H1 (cell line): Measurements from ENCODE around the gene CRKL. TPM values are rescaled to one million over a fixed set of nuclear protein-coding genes. Genes with fewer than 3 reads are reported as not detected.

Source experiments
- CTCF ChIA-PET: fragments of 300-600 bp; sonication (Branson Sonifier 250); formaldehyde crosslinking; loops from one replicate; lab custom pipeline; 2021; ENCODE audit not compliant: partially characterized antibody; lab: Charles Lee
- POLR2A ChIA-PET: fragments of 300-600 bp; sonication (Branson Sonifier 250); formaldehyde crosslinking; loops from one replicate; lab custom pipeline; 2021; ENCODE audit warnings: inconsistent platforms; ENCODE audit not compliant: partially characterized antibody; lab: Charles Lee
- DNase-seq, 2 experiments: peaks; one replicate each; pipeline versions ENCODE4 v3.0.0 to v3.0.0-alpha.2; 2010 to 2022; ENCODE audit warnings: low spot score in 2 of 2, low read depth in 1 of 2, mixed read lengths in 1 of 2
- FAIRE-seq: peaks from 2 replicates; lab custom pipeline; 2011; peaks lifted over from hg19 to GRCh38; lab: Jason Lieb, UNC
- H2AFZ ChIP-seq: 2 replicates; pipeline ENCODE4 v1.8.1; 2012; ENCODE audit warnings: low read length, inconsistent platforms
- H2AK5ac ChIP-seq: 2 replicates; pipeline ENCODE4 v1.6.1; 2013; ENCODE audit warnings: low read depth, low read length
- H2BK120ac ChIP-seq: replicated peaks from 2 replicates; pipeline ENCODE3; 2013; ENCODE audit warnings: low read depth, low read length, inconsistent platforms
- H2BK12ac ChIP-seq: 2 replicates; pipeline ENCODE4 v1.6.1; 2013; ENCODE audit warnings: low read depth, low read length
- H2BK15ac ChIP-seq: 2 replicates; pipeline ENCODE4 v1.6.1; 2013; ENCODE audit warnings: low read length
- H2BK20ac ChIP-seq: 2 replicates; pipeline ENCODE4 v1.6.1; 2013; ENCODE audit warnings: low read length
- H2BK5ac ChIP-seq: 2 replicates; pipeline ENCODE4 v1.6.1; 2013; ENCODE audit warnings: low read depth, low read length
- H3K14ac ChIP-seq: 2 replicates; pipeline ENCODE4 v1.6.1; 2013; ENCODE audit warnings: inconsistent platforms; ENCODE audit not compliant: insufficient read length
- H3K18ac ChIP-seq: 2 replicates; pipeline ENCODE4 v1.6.1; 2013; ENCODE audit warnings: low read length; ENCODE audit errors: extremely low read depth
- H3K23ac ChIP-seq: 2 replicates; pipeline ENCODE4 v1.6.1; 2013; ENCODE audit warnings: inconsistent platforms; ENCODE audit not compliant: insufficient read length
- H3K23me2 ChIP-seq: 2 replicates; pipeline ENCODE4 v1.6.1; 2013; ENCODE audit warnings: low read depth, low read length
- H3K27ac ChIP-seq: 2 replicates; pipeline ENCODE4 v1.6.1; 2011; ENCODE audit warnings: low read depth, low read length, inconsistent platforms
- H3K27me3 ChIP-seq, 4 experiments: replicated peaks in 1 of 4; 1 replicate in 1 of 4; 2 replicates in 3 of 4; pipeline versions ENCODE4 v1.6.1 to v1.8.1; 2011 to 2013; ENCODE audit warnings: low read length in 3 of 4, mild to moderate bottlenecking in 3 of 4, inconsistent platforms in 2 of 4, mixed read lengths in 2 of 4, moderate library complexity in 1 of 4; ENCODE audit not compliant: control insufficient read depth in 3 of 4, insufficient read depth in 3 of 4; ENCODE audit errors: extremely low read depth in 1 of 4
- H3K36me3 ChIP-seq, 4 experiments: 2 replicates each; pipeline versions ENCODE4 v1.6.1 to v1.8.1; 2011 to 2013; ENCODE audit warnings: mild to moderate bottlenecking in 4 of 4, low read length in 3 of 4, moderate library complexity in 2 of 4, control low read depth in 1 of 4, inconsistent platforms in 1 of 4; ENCODE audit not compliant: insufficient read depth in 4 of 4, control insufficient read depth in 2 of 4
- H3K4ac ChIP-seq: replicated peaks from 2 replicates; pipeline ENCODE3; 2013; ENCODE audit warnings: low read length, low read depth, mixed read lengths, inconsistent platforms; ENCODE audit not compliant: insufficient read length
- H3K4me1 ChIP-seq, 4 experiments: replicated peaks in 1 of 4; 1 replicate in 1 of 4; 2 replicates in 3 of 4; pipeline versions ENCODE4 v1.6.1 to v1.8.1; 2011 to 2013; ENCODE audit warnings: low read length in 3 of 4, inconsistent platforms in 2 of 4, mixed read lengths in 1 of 4; ENCODE audit not compliant: insufficient read depth in 4 of 4, control insufficient read depth in 3 of 4
- H3K4me2 ChIP-seq, 2 experiments: 2 replicates each; pipeline versions ENCODE4 v1.6.1 to v1.8.1; 2011 to 2013; ENCODE audit warnings: low read depth in 2 of 2, low read length in 2 of 2, control low read depth in 1 of 2, inconsistent platforms in 1 of 2, mild to moderate bottlenecking in 1 of 2; ENCODE audit not compliant: insufficient read depth in 1 of 2
- H3K4me3 ChIP-seq, 4 experiments: fragments of 200-600, 300-600 bp in 1 of 4; sonication (generic), shearing (Covaris generic), sonication (Bioruptor Twin) in 1 of 4; 2 replicates each; pipeline versions ENCODE4 v1.5.1 to v1.8.1; 2011 to 2016; ENCODE audit warnings: low read length in 4 of 4, low read depth in 3 of 4, control low read depth in 2 of 4, inconsistent platforms in 2 of 4, mild to moderate bottlenecking in 2 of 4, mixed read lengths in 1 of 4, moderate library complexity in 1 of 4; ENCODE audit not compliant: insufficient read depth in 2 of 4; ENCODE audit errors: extremely low read depth in 1 of 4
- H3K56ac ChIP-seq: replicated peaks from 2 replicates; pipeline ENCODE3; 2013; ENCODE audit warnings: low read depth, mild to moderate bottlenecking, mixed read lengths, low read length, inconsistent platforms; ENCODE audit not compliant: insufficient read length
- H3K79me1 ChIP-seq: 2 replicates; pipeline ENCODE4 v1.6.1; 2013; ENCODE audit warnings: low read depth, low read length, control low read depth
- H3K79me2 ChIP-seq, 2 experiments: 2 replicates each; pipeline versions ENCODE4 v1.6.1 to v1.8.1; 2012 to 2013; ENCODE audit warnings: low read length in 2 of 2, mild to moderate bottlenecking in 2 of 2, inconsistent platforms in 1 of 2; ENCODE audit not compliant: insufficient read depth in 2 of 2, control insufficient read depth in 1 of 2
- H3K9ac ChIP-seq, 4 experiments: replicated peaks in 1 of 4; 1 replicate in 1 of 4; 2 replicates in 3 of 4; pipeline versions ENCODE4 v1.6.1 to v1.8.1; 2011 to 2013; ENCODE audit warnings: low read depth in 3 of 4, low read length in 3 of 4, control low read depth in 2 of 4, mild to moderate bottlenecking in 2 of 4, moderate library complexity in 2 of 4, inconsistent platforms in 1 of 4; ENCODE audit errors: extremely low read depth in 1 of 4
- H3K9me3 ChIP-seq, 2 experiments: 2 replicates each; pipeline versions ENCODE4 v1.6.1 to v1.8.1; 2012 to 2013; ENCODE audit warnings: mild to moderate bottlenecking in 2 of 2, moderate library complexity in 2 of 2, control low read depth in 1 of 2, inconsistent platforms in 1 of 2, low read depth in 1 of 2, low read length in 1 of 2, mixed read lengths in 1 of 2; ENCODE audit not compliant: insufficient read depth in 2 of 2
- H4K20me1 ChIP-seq, 2 experiments: replicated peaks in 1 of 2; 2 replicates each; pipeline versions ENCODE3 to v1.8.1; 2011 to 2013; ENCODE audit warnings: inconsistent platforms in 2 of 2, low read length in 2 of 2, mild to moderate bottlenecking in 1 of 2; ENCODE audit not compliant: insufficient read depth in 2 of 2, control insufficient read depth in 1 of 2
- H4K5ac ChIP-seq: 2 replicates; pipeline ENCODE4 v1.6.1; 2013; ENCODE audit warnings: low read length, low read depth, mixed read lengths, inconsistent platforms; ENCODE audit not compliant: insufficient read length
- H4K8ac ChIP-seq: 2 replicates; pipeline ENCODE4 v1.8.0; 2013; ENCODE audit warnings: mild to moderate bottlenecking, moderate library complexity, low read length, inconsistent platforms; ENCODE audit not compliant: insufficient read depth; ENCODE audit errors: extremely low read depth
- H4K91ac ChIP-seq: replicated peaks from 2 replicates; pipeline ENCODE3; 2013; ENCODE audit warnings: low read length, mixed read lengths, inconsistent platforms; ENCODE audit not compliant: insufficient read length
- CHD1 ChIP-seq: IDR thresholded peaks from 2 replicates; pipeline ENCODE4 v1.6.1; 2012; ENCODE audit warnings: low read depth, low read length, improper control_type of control experiment
- EGR1 ChIP-seq: IDR thresholded peaks from 2 replicates; pipeline ENCODE4 v1.6.1; 2011; ENCODE audit warnings: low read depth, low read length, borderline replicate concordance
- FOSL1 ChIP-seq: IDR thresholded peaks from 2 replicates; pipeline ENCODE4 v1.6.1; 2011; ENCODE audit warnings: mild to moderate bottlenecking, low read depth, low read length, moderate library complexity; ENCODE audit not compliant: insufficient read depth
- POU5F1 ChIP-seq: IDR thresholded peaks from 2 replicates; pipeline ENCODE4 v1.6.1; 2011; ENCODE audit warnings: low read depth, mild to moderate bottlenecking, low read length, moderate library complexity
- RNF2 ChIP-seq: fragments of 200-900, 300-1000 bp; sonication (generic); IDR thresholded peaks from 2 replicates; pipeline ENCODE4 v1.7.1; 2016; ENCODE audit warnings: borderline replicate concordance, low read depth, mild to moderate bottlenecking, antibody characterized with exemption, low read length; ENCODE audit not compliant: poor library complexity, severe bottlenecking; ENCODE audit errors: missing control alignments
- TBP ChIP-seq: IDR thresholded peaks from 2 replicates; pipeline ENCODE4 v1.6.1; 2011; ENCODE audit warnings: low read depth, low read length, improper control_type of control experiment
- WGBS, 2 experiments: shearing (Covaris generic) in 1 of 2; methylation state at CpG; one replicate each; pipeline versions ENCODE4 v1.1.6 to v1.1.7; 2013 to 2015; ENCODE audit warnings: low lambda C conversion rate in 2 of 2, mixed read lengths in 2 of 2, inconsistent platforms in 1 of 2, low coverage in 1 of 2, missing lambda C conversion rate in 1 of 2; ENCODE audit not compliant: insufficient replicate concordance in 2 of 2, insufficient coverage in 1 of 2, insufficient read length in 1 of 2; ENCODE audit errors: extremely low coverage in 1 of 2, missing lambda C conversion rate in 1 of 2; 5-methylcytosine and 5-hydroxymethylcytosine counted together
- polyA plus RNA-seq, 7 experiments: library from polyadenylated mRNA; depleted of rRNA in 3 of 7; stranded (reverse) in 5 of 7; unstranded in 2 of 7; fragments of >200 nt in 5 of 7; fragments of 200-250 nt in 2 of 7; gene quantifications; 1 replicate in 5 of 7; 2 replicates in 1 of 7; 4 replicates in 1 of 7; pipeline versions ENCODE4 v1.2.1 to v1.2.3, GENCODE V29; 2011 to 2013; ENCODE audit warnings: missing spikeins in 2 of 7, mixed read lengths in 2 of 7
- total RNA-seq: library from RNA; stranded (reverse); fragmentation: NEBNext Ultra II Directional; extraction: Animal tissue kit (Norgen Biotek cat#: 25700); gene quantifications from 2 replicates; pipeline ENCODE4 v1.2.1, GENCODE V29; 2021

The CRKL gene
- total and polyA plus RNA-seq, 2 of the 8 experiments (the other 6 are each of a cell fraction or from before 2014, with no cell fraction given): 34.5 to 94.5 TPM

GRCh38 chr22:20881869-20882815 lies 35.1 kb upstream of the CRKL start:
- Histone ChIP-seq H4K91ac (no peak overlapping the region), H2BK20ac (no peak overlapping the region), H2BK5ac (no peak overlapping the region), H3K4ac (no peak overlapping the region), H3K36me3 (peaks cover 0 to 6% (median 1%) of the 10 kb centered on the region in 4 experiments; a peak in 3 of 8 replicates), H3K4me3 (no peak overlapping the region), H4K20me1 (no peaks in the 10 kb centered on the region), H3K4me2 (no peak overlapping the region), H2AFZ (no peak overlapping the region), H3K9me3 (no peaks in the 10 kb centered on the region), H3K23ac (no peak overlapping the region), H3K27ac (no peak overlapping the region), H3K14ac (no peak overlapping the region), H3K79me1 (no peaks in the 10 kb centered on the region), H3K23me2 (peaks cover 1% of the 10 kb centered on the region; the same call in 1 of the 2 replicates), H4K5ac (no peak overlapping the region), H3K18ac (no peak overlapping the region), H2AK5ac (no peak overlapping the region), H3K79me2 (no peaks in the 10 kb centered on the region), H4K8ac (no peak overlapping the region), H3K4me1 (peaks cover 0 to 2% (median 0%) of the 10 kb centered on the region in 4 experiments; a peak in 1 of 7 replicates), H2BK15ac (no peak overlapping the region), H2BK12ac (no peak overlapping the region), H3K9ac (no peak overlapping the region), H2BK120ac (no peak overlapping the region), H3K27me3 (no peaks in the 10 kb centered on the region), H3K56ac (no peak overlapping the region)
- no peak for TF ChIP-seq CHD1
- no peak for TF ChIP-seq TBP
- TF ChIP-seq FOSL1: no peak
- no peak for TF ChIP-seq RNF2
- TF ChIP-seq EGR1: no peak
- TF ChIP-seq POU5F1: no peak
- DNase-seq (no peak), FAIRE-seq (no peak)
- WGBS, 2 experiments: 88% methylated on average over 9 of the region's 9 CpGs; no CpG with 5 or more reads in 1 of the 2 experiments
- CTCF ChIA-PET: interaction anchor here (1.3 to 2.6 kb wide), 2 partner anchors 16 to 78 kb away, joined by 3 to 7 read pairs; no protein-coding TSS in a partner anchor
- POLR2A ChIA-PET: no interaction called here
